Mesenchymal stem cell (in vitro differentiated cells and primary cell): ENCODE data around the gene SKAP2.

Source experiments
- DNase-seq: peaks from one replicate; pipeline ENCODE4 v3.0.0-alpha.2; 2013
- H2AFZ ChIP-seq: one replicate; pipeline ENCODE4 v1.6.1; 2013; ENCODE audit warnings: low read depth, mild to moderate bottlenecking, control low read depth, inconsistent platforms, low read length, moderate library complexity
- H2AK5ac ChIP-seq: 2 replicates; pipeline ENCODE4 v1.6.1; 2013; ENCODE audit warnings: low read length, moderate library complexity, mild to moderate bottlenecking, inconsistent platforms; ENCODE audit not compliant: severe bottlenecking
- H2BK120ac ChIP-seq: one replicate; pipeline ENCODE4 v1.6.1; 2013; ENCODE audit warnings: low read depth, mild to moderate bottlenecking, inconsistent platforms, low read length, moderate library complexity
- H2BK12ac ChIP-seq, 2 experiments: one replicate each; pipeline ENCODE4 v1.6.1; 2013; ENCODE audit warnings: inconsistent platforms in 2 of 2, low read length in 2 of 2, mild to moderate bottlenecking in 2 of 2, moderate library complexity in 2 of 2, control low read depth in 1 of 2
- H2BK15ac ChIP-seq: one replicate; pipeline ENCODE4 v1.6.1; 2013; ENCODE audit warnings: mild to moderate bottlenecking, low read depth, inconsistent platforms; ENCODE audit not compliant: poor library complexity, severe bottlenecking
- H2BK5ac ChIP-seq: 2 replicates; pipeline ENCODE4 v1.6.1; 2013; ENCODE audit warnings: low read depth, mild to moderate bottlenecking, low read length, control low read depth, inconsistent platforms; ENCODE audit not compliant: poor library complexity, severe bottlenecking
- H3K14ac ChIP-seq, 2 experiments: one replicate each; pipeline ENCODE4 v1.6.1; 2013; ENCODE audit warnings: inconsistent platforms in 2 of 2, low read length in 2 of 2, control low read depth in 1 of 2, mild to moderate bottlenecking in 1 of 2, moderate library complexity in 1 of 2
- H3K18ac ChIP-seq, 2 experiments: one replicate each; pipeline ENCODE4 v1.6.1; 2013; ENCODE audit warnings: inconsistent platforms in 2 of 2, low read length in 2 of 2, control low read depth in 1 of 2, low read depth in 1 of 2, mild to moderate bottlenecking in 1 of 2
- H3K23ac ChIP-seq, 2 experiments: one replicate each; pipeline ENCODE4 v1.6.1; 2013; ENCODE audit warnings: inconsistent platforms in 2 of 2, low read length in 2 of 2, mild to moderate bottlenecking in 2 of 2, moderate library complexity in 2 of 2, control low read depth in 1 of 2
- H3K27ac ChIP-seq: 2 replicates; pipeline ENCODE4 v1.5.1; 2013; ENCODE audit warnings: mild to moderate bottlenecking, moderate library complexity, low read length, control low read depth, inconsistent platforms; ENCODE audit not compliant: poor library complexity, severe bottlenecking
- H3K27me3 ChIP-seq, 2 experiments: 2 replicates each; pipeline versions ENCODE4 v1.6.1 to v1.7.0; 2013; ENCODE audit warnings: low read length in 2 of 2, mild to moderate bottlenecking in 2 of 2, moderate library complexity in 2 of 2, control low read depth in 1 of 2, inconsistent platforms in 1 of 2; ENCODE audit not compliant: control insufficient read depth in 1 of 2, insufficient read depth in 1 of 2
- H3K36me3 ChIP-seq, 2 experiments: 2 replicates each; pipeline versions ENCODE4 v1.6.1 to v1.7.0; 2013; ENCODE audit warnings: low read length in 2 of 2, control low read depth in 1 of 2, inconsistent platforms in 1 of 2, low read depth in 1 of 2, mild to moderate bottlenecking in 1 of 2; ENCODE audit not compliant: insufficient read depth in 2 of 2, control insufficient read depth in 1 of 2
- H3K4ac ChIP-seq, 2 experiments: one replicate each; pipeline ENCODE4 v1.6.1; 2013; ENCODE audit warnings: inconsistent platforms in 2 of 2, low read length in 2 of 2, mild to moderate bottlenecking in 2 of 2, moderate library complexity in 2 of 2, control low read depth in 1 of 2, low read depth in 1 of 2
- H3K4me1 ChIP-seq: 2 replicates; pipeline ENCODE4 v1.6.1; 2013; ENCODE audit warnings: low read depth, low read length, control low read depth; ENCODE audit not compliant: control insufficient read depth, insufficient read depth
- H3K4me2 ChIP-seq: 2 replicates; pipeline ENCODE4 v1.6.1; 2013; ENCODE audit warnings: low read length, mild to moderate bottlenecking, inconsistent platforms; ENCODE audit not compliant: poor library complexity, severe bottlenecking
- H3K4me3 ChIP-seq, 2 experiments: 2 replicates each; pipeline versions ENCODE4 v1.5.1 to v1.7.0; 2013; ENCODE audit warnings: low read length in 2 of 2, mild to moderate bottlenecking in 2 of 2, control low read depth in 1 of 2, low read depth in 1 of 2; ENCODE audit not compliant: insufficient read depth in 1 of 2
- H3K79me1 ChIP-seq: replicated peaks from 2 replicates; pipeline ENCODE4 v1.6.1; 2013; ENCODE audit warnings: mild to moderate bottlenecking, control low read depth, low read length, inconsistent platforms; ENCODE audit not compliant: poor library complexity, severe bottlenecking
- H3K9ac ChIP-seq: 2 replicates; pipeline ENCODE4 v1.7.0; 2013; ENCODE audit warnings: mild to moderate bottlenecking, low read length, moderate library complexity
- H3K9me3 ChIP-seq: 2 replicates; pipeline ENCODE4 v1.7.0; 2013; ENCODE audit warnings: mild to moderate bottlenecking, low read length; ENCODE audit not compliant: control insufficient read depth
- H4K8ac ChIP-seq: one replicate; pipeline ENCODE4 v1.6.1; 2013; ENCODE audit warnings: inconsistent platforms, mild to moderate bottlenecking, low read length, moderate library complexity
- H4K91ac ChIP-seq: one replicate; pipeline ENCODE4 v1.6.1; 2013; ENCODE audit warnings: mild to moderate bottlenecking, low read length, inconsistent platforms
- WGBS: methylation state at CpG from one replicate; pipeline ENCODE4 v1.1.7; 2013; ENCODE audit warnings: mixed read lengths; 5-methylcytosine and 5-hydroxymethylcytosine counted together

Gene SKAP2

DNA sequence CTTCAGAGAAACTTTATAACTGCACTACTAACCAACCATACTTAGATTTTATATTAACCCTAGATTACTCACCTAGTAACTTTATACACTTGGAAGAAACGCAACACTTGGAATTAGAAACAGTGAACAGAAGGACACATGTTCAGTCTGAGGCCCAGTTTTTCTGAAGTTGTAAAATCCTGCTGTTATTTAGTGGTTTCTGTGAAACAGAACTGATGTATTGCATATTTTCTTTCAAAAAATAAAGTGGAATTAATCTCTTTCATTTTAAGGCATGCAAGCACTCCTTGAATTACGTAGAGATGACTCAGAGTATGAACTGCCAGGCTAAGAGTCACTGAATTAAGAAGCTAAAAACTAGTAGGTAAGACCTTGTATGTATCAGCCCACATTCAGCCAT lies 215.8 kb downstream of the SKAP2 start:
- peak; percentile 5 for DNase-seq
- Histone ChIP-seq H3K27me3 (peaks cover 0 to 4% of the 10 kb centered on the region in 2 experiments), H4K91ac (no peak overlapping the region), H2BK120ac (no peak overlapping the region), H3K4me1 (peaks cover 5% of the 10 kb centered on the region), H3K79me1 (no peaks in the 10 kb centered on the region), H3K4me3 (no peak overlapping the region), H2BK12ac (no peak overlapping the region), H3K14ac (no peak overlapping the region), H4K8ac (no peak overlapping the region), H2AFZ (no peak overlapping the region), H3K23ac (no peak overlapping the region), H3K9ac (no peak overlapping the region), H3K4ac (no peak overlapping the region), H2BK15ac (no peak overlapping the region), H3K36me3 (no peaks in the 10 kb centered on the region), H3K27ac (no peak overlapping the region), H3K18ac (no peak overlapping the region), H2BK5ac (no peak overlapping the region), H3K4me2 (no peak overlapping the region), H3K9me3 (no peaks in the 10 kb centered on the region), H2AK5ac (no peak overlapping the region)
- 100% methylated on average over 1 of the region's 2 CpGs for WGBS

DNA sequence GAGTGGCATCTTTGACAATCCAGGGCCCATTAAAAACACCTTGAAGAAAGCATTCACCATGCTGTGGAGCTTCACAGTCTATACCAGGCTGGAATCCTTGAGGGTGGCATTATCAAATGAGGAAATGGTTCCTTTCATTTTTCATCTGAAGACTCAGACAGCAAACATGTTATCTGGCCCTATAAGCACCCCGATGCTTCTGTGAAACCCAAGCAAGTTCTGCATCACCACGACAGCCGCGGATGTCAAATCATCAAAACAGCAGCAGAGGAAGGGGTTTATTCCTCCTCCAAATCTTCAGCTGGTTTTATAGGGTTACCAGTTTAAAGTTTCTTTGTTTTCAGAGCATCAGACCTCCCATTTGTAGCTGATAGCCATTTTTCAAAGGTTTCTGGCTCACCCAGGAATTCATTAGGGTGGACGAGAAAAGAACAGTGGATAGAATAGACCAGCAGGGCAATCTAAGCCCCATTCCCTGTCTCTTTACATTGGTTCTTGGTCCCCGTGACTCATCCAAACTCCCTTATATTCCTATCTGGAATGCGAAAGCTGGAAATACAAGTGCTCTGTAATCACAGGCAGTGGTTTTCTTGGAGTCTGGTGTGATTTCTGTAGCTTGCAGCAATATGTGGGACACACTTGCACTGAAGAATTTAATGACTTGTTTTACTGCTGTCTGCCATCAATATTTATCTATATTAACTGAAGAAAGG lies 217.9 kb downstream of the SKAP2 start:
- Histone ChIP-seq H2AK5ac (no peak overlapping the region), H3K9me3 (no peaks in the 10 kb centered on the region), H3K4me3 (no peak overlapping the region), H2AFZ (no peak overlapping the region), H3K4me2 (no peak overlapping the region), H3K79me1 (no peaks in the 10 kb centered on the region), H3K4me1 (peaks cover 3% of the 10 kb centered on the region), H4K91ac (no peak overlapping the region), H3K27ac (no peak overlapping the region), H3K14ac (no peak overlapping the region), H2BK120ac (no peak overlapping the region), H4K8ac (no peak overlapping the region), H2BK12ac (no peak overlapping the region), H3K36me3 (no peaks in the 10 kb centered on the region), H3K23ac (no peak overlapping the region), H3K4ac (no peak overlapping the region), H3K18ac (no peak overlapping the region), H3K27me3 (peaks cover 0 to 4% of the 10 kb centered on the region in 2 experiments), H2BK15ac (no peak overlapping the region), H2BK5ac (no peak overlapping the region), H3K9ac (no peak overlapping the region)
- DNase-seq: peak; percentile 17
- 95% methylated on average over 5 of the region's 7 CpGs for WGBS

GRCh38 chr7:26645121-26645520 lies 219.3 kb downstream of the SKAP2 start:
- Histone ChIP-seq H3K18ac (no peak overlapping the region), H3K9ac (no peak overlapping the region), H3K36me3 (no peaks in the 10 kb centered on the region), H2BK15ac (no peak overlapping the region), H3K9me3 (no peaks in the 10 kb centered on the region), H3K14ac (no peak overlapping the region), H3K4me3 (no peak overlapping the region), H3K4me2 (no peak overlapping the region), H3K4ac (no peak overlapping the region), H2BK12ac (no peak overlapping the region), H3K23ac (no peak overlapping the region), H3K27me3 (no peaks in the 10 kb centered on the region), H3K79me1 (no peaks in the 10 kb centered on the region), H3K4me1 (peaks cover 3% of the 10 kb centered on the region), H2AK5ac (no peak overlapping the region), H4K91ac (no peak overlapping the region), H4K8ac (no peak overlapping the region), H2BK5ac (no peak overlapping the region), H3K27ac (no peak overlapping the region), H2BK120ac (no peak overlapping the region), H2AFZ (no peak overlapping the region)
- WGBS: 86% methylated on average over 6 of the region's 6 CpGs
- no peak for DNase-seq

GRCh38 chr7:26642416-26642815 lies 222.0 kb downstream of the SKAP2 start:
- Histone ChIP-seq H2BK12ac (no peak overlapping the region), H3K27me3 (peaks cover 4 to 11% of the 10 kb centered on the region in 2 experiments), H4K91ac (no peak overlapping the region), H3K36me3 (no peaks in the 10 kb centered on the region), H3K27ac (no peak overlapping the region), H2BK5ac (no peak overlapping the region), H3K9ac (no peak overlapping the region), H3K4ac (no peak overlapping the region), H3K4me3 (no peak overlapping the region), H4K8ac (no peak overlapping the region), H2BK15ac (no peak overlapping the region), H3K4me1 (no peaks in the 10 kb centered on the region), H3K79me1 (no peaks in the 10 kb centered on the region), H3K23ac (no peak overlapping the region), H3K9me3 (no peaks in the 10 kb centered on the region), H3K18ac (no peak overlapping the region), H2BK120ac (no peak overlapping the region), H3K14ac (peak overlapping the region in 1 of 2 experiments; percentile 81), H3K4me2 (no peak overlapping the region), H2AFZ (no peak overlapping the region), H2AK5ac (no peak overlapping the region)
- no peak for DNase-seq
- 95% methylated on average over 3 of the region's 3 CpGs for WGBS
